GM12878 (cell line): ENCODE data around the gene FNDC3B. TPM values are rescaled to one million over a fixed set of nuclear protein-coding genes. Genes with fewer than 3 reads are reported as not detected.

Experiments
- ATAC-seq: fragments of 200-7000 bp; cut with Tn5 transposase; 3 replicates; pipeline ENCODE4 v1.9.1; 2020; ENCODE audit warnings: mild to moderate bottlenecking, moderate library complexity
- BruUV-seq: library from RNA; stranded (reverse); fragments of 400-500 nt; replicated peaks from 2 replicates; lab custom pipeline; 2021; lab: Mats Ljungman, UMichigan
- CTCF ChIA-PET: fragments of 300-600 bp; sonication (Branson Sonifier 250); formaldehyde crosslinking; extraction: SDS; loops from one replicate; lab custom pipeline; 2021; ENCODE audit warnings: inconsistent platforms; lab: Yijun Ruan, JAX
- POLR2A ChIA-PET: fragments of 350-600 bp; formaldehyde crosslinking; extraction: SDS; loops from one replicate; lab custom pipeline; 2021; ENCODE audit warnings: inconsistent platforms; lab: Charles Lee
- RAD21 ChIA-PET: fragments of 300-600 bp; sonication (Branson Sonifier 250); formaldehyde crosslinking; loops from one replicate; lab custom pipeline; 2023; ENCODE audit warnings: antibody characterized with exemption; ENCODE audit not compliant: unreplicated experiment; lab: Charles Lee
- SMC1A ChIA-PET: fragments of 300-600 bp; sonication (Branson Sonifier 250); formaldehyde crosslinking; loops from one replicate; lab custom pipeline; 2023; ENCODE audit not compliant: unreplicated experiment, uncharacterized antibody; lab: Charles Lee
- DNase-seq: peaks from one replicate; pipeline ENCODE4 v3.0.0-alpha.2; 2011; ENCODE audit warnings: low read depth, low spot score
- FAIRE-seq: peaks from 3 replicates; lab custom pipeline; 2011; peaks lifted over from hg19 to GRCh38; lab: Jason Lieb, UNC
- H2AFZ ChIP-seq: 2 replicates; pipeline ENCODE4 v1.6.0; 2011; ENCODE audit warnings: low read depth, low read length, control low read depth; ENCODE audit not compliant: control insufficient read depth
- H3K27ac ChIP-seq: 2 replicates; pipeline ENCODE4 v1.5.1; 2011; ENCODE audit warnings: control low read depth; ENCODE audit not compliant: control insufficient read depth, insufficient read depth
- H3K27me3 ChIP-seq, 2 experiments: replicated peaks in 1 of 2; 2 replicates each; pipeline versions ENCODE4 v1.6.0 to v1.6.1; 2011; ENCODE audit warnings: low read length in 1 of 2; ENCODE audit not compliant: control insufficient read depth in 2 of 2, insufficient read depth in 2 of 2
- H3K36me3 ChIP-seq, 2 experiments: 2 replicates each; pipeline ENCODE4 v1.5.1; 2011; ENCODE audit warnings: low read length in 1 of 2; ENCODE audit not compliant: control insufficient read depth in 2 of 2, insufficient read depth in 2 of 2
- H3K4me1 ChIP-seq: 2 replicates; pipeline ENCODE4 v1.6.1; 2011; ENCODE audit warnings: mild to moderate bottlenecking, low read length, moderate library complexity, mixed read lengths; ENCODE audit not compliant: control insufficient read depth, insufficient read depth
- H3K4me2 ChIP-seq: 2 replicates; pipeline ENCODE4 v1.6.0; 2011; ENCODE audit warnings: control low read depth; ENCODE audit not compliant: control insufficient read depth, insufficient read depth
- H3K4me3 ChIP-seq: fragments of 200-600 bp; sonication (generic); 2 replicates; pipeline ENCODE4 v1.5.1; 2016
- H3K79me2 ChIP-seq: 2 replicates; pipeline ENCODE4 v1.6.0; 2011; ENCODE audit warnings: low read length; ENCODE audit not compliant: control insufficient read depth, insufficient read depth
- H3K9ac ChIP-seq: 2 replicates; pipeline ENCODE4 v1.8.0; 2011; ENCODE audit warnings: low read length, control low read depth, mixed read lengths; ENCODE audit not compliant: control insufficient read depth, insufficient read depth
- H3K9me3 ChIP-seq: replicated peaks from 3 replicates; pipeline ENCODE4 v1.5.1; 2011; ENCODE audit warnings: mild to moderate bottlenecking, low read length; ENCODE audit not compliant: control insufficient read depth, insufficient read depth
- H4K20me1 ChIP-seq: 2 replicates; pipeline ENCODE4 v1.6.0; 2011; ENCODE audit not compliant: control insufficient read depth, insufficient read depth
- HDAC6 ChIP-seq: fragments of 200-600 bp; sonication (generic); IDR thresholded peaks from one replicate; pipeline ENCODE4 v1.8.0; 2017; ENCODE audit warnings: antibody characterized with exemption; ENCODE audit not compliant: unreplicated experiment
- MEF2A ChIP-seq: IDR thresholded peaks from 2 replicates; pipeline ENCODE4 v1.6.1; 2011; ENCODE audit warnings: low read depth, mild to moderate bottlenecking, low read length, moderate library complexity; ENCODE audit not compliant: insufficient read depth
- MLLT1 ChIP-seq: fragments of 450-650 bp; IDR thresholded peaks from 2 replicates; pipeline ENCODE4 v1.6.1; 2016; ENCODE audit warnings: mild to moderate bottlenecking
- POLR2AphosphoS5 ChIP-seq: IDR thresholded peaks from 2 replicates; pipeline ENCODE4 v1.6.1; 2011; ENCODE audit warnings: mild to moderate bottlenecking, low read length, inconsistent platforms
- WGBS: methylation state at CpG from one replicate; pipeline ENCODE4 v1.1.6; 2016; ENCODE audit warnings: low lambda C conversion rate; ENCODE audit not compliant: insufficient replicate concordance, insufficient coverage; ENCODE audit errors: missing lambda C conversion rate; 5-methylcytosine and 5-hydroxymethylcytosine counted together
- in situ Hi-C: fragments of 300-500 bp; cut with MboI; formaldehyde crosslinking; loops from 9 replicates; pipeline ENCODE4 v1.14.3; 2018; ENCODE audit warnings: mixed read lengths
- intact Hi-C: fragments of 100-400 bp; cut with micrococcal nuclease; formaldehyde crosslinking; loops from one replicate; pipeline ENCODE4 v1.14.2; 2022; ENCODE audit not compliant: unreplicated experiment
- polyA plus RNA-seq, 11 experiments: library from polyadenylated mRNA; depleted of rRNA in 4 of 11; unstranded in 6 of 11; stranded (reverse) in 5 of 11; fragments of >200 nt; fragmentation: Nextera tagmentation in 4 of 11; fragmentation: Illumina TruSeq in 1 of 11; extraction: Ambion mirVana in 4 of 11; extraction: Trizol in 1 of 11; gene quantifications; 1 replicate in 1 of 11; 2 replicates in 10 of 11; pipeline versions ENCODE4 v1.2.1 to v1.2.3, GENCODE V29; 2011 to 2016; ENCODE audit warnings: inconsistent platforms in 2 of 11, missing spikeins in 2 of 11, low read depth in 1 of 11
- total RNA-seq, 4 experiments: library from RNA; depleted of rRNA in 3 of 4; stranded (reverse); fragments of >200 nt in 3 of 4; fragmentation: Illumina TruSeq in 1 of 4; extraction: Trizol in 1 of 4; gene quantifications; 2 replicates each; pipeline versions ENCODE4 v1.2.1 to v1.2.3, GENCODE V29; 2013 to 2021

Gene FNDC3B
- total and polyA plus RNA-seq, 10 of the 15 experiments (the other 5 are each of a cell fraction or from before 2014, with no cell fraction given): 7.9 to 35.0 (median 18.5) TPM

DNA sequence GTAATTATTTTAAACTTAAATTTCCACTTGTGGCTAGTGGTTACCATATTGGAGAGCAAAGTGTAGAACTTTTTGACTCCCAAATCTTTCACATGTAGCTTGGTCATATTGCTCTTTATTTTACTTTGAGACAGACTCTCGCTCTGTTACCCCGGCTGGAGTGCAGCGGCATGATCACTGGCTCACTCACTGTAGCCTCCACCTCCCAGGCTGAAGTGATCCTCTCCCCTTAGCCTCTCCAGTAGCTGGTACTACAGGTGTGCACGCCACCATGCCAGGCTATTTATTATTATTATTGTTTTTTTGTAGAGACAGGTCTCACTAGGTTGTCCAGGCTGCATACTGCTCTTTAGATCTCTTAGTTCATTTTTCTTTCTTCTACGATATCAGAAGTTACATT lies 3.9 kb downstream of the FNDC3B start:
- intact Hi-C loops: loop anchor here (5.0 kb wide), 1 partner anchor 89 kb away; no protein-coding TSS in a partner anchor
- no peak for DNase-seq
- no peaks in the 10 kb centered on the region for H4K20me1 ChIP-seq
- H3K4me3 ChIP-seq: 0 out of 2 replicates have a peak overlapping the region, but pooled peaks have one; percentile 7
- H3K36me3 ChIP-seq: no peaks in the 10 kb centered on the region
- POLR2A ChIA-PET: interaction anchor here (0.5 to 1.9 kb wide), 7 partner anchors 11 to 64 kb away, joined by 3 to 9 read pairs (median 7); no protein-coding TSS in a partner anchor
- H3K79me2 ChIP-seq: peaks cover 85% of the 10 kb centered on the region
- in situ Hi-C loops: no loop called here
- peak overlapping the region; percentile 30 for H3K4me2 ChIP-seq
- peaks cover 4% of the 10 kb centered on the region; the same call in 1 of the 2 replicates for H3K4me1 ChIP-seq
- H3K9me3 ChIP-seq: no peaks in the 10 kb centered on the region
- no peak overlapping the region for H3K27ac ChIP-seq
- SMC1A ChIA-PET: interaction anchor here (0.8 to 7.2 kb wide), 12 partner anchors 8 to 298 kb away, joined by 3 to 110 read pairs (median 6); no protein-coding TSS in a partner anchor
- peak; percentile 31 for FAIRE-seq
- no peak for TF ChIP-seq HDAC6
- 0 out of 2 replicates have a peak, but pooled peaks have one; percentile 28 for TF ChIP-seq POLR2AphosphoS5
- no peak for ATAC-seq
- 96% methylated on average over 5 of the region's 5 CpGs for WGBS
- RAD21 ChIA-PET: interaction anchor here (1.1 to 7.5 kb wide), 7 partner anchors 14 to 285 kb away, joined by 3 to 70 read pairs (median 7); no protein-coding TSS in a partner anchor
- CTCF ChIA-PET: interaction anchor here (0.6 to 1.9 kb wide), 5 partner anchors 11 to 289 kb away, joined by 3 to 9 read pairs (median 4); no protein-coding TSS in a partner anchor
- BruUV-seq: no TSS peak
- no peak overlapping the region for H2AFZ ChIP-seq
- H3K9ac ChIP-seq: no peak overlapping the region
- no peaks in the 10 kb centered on the region for H3K27me3 ChIP-seq

DNA sequence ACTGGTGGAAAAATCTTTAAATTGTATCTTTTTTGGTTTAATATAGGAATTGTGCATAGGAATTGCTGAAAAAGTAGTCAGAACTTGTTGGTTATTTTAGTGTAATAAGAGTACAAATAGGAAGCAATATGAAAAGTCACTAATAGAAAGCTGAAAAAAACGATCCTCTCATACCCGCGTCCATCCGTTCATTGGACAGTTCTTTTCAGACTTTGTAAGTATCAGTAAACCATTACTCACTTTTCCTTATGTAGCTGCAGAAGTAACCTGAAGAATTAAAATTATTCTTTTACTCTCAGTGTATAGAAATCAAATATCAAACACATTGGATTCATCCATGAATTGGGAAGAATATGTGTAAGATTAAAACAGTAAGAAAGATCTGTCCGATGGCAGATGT lies 4.4 kb downstream of the FNDC3B start:
- Histone ChIP-seq H4K20me1 (no peaks in the 10 kb centered on the region), H3K9ac (no peak overlapping the region), H3K4me3 (0 out of 2 replicates have a peak overlapping the region, but pooled peaks have one; percentile 7), H3K4me1 (peaks cover 1% of the 10 kb centered on the region; the same call in 1 of the 2 replicates), H2AFZ (no peak overlapping the region), H3K9me3 (no peaks in the 10 kb centered on the region; the same call in 2 of the 3 replicates), H3K4me2 (0 out of 2 replicates have a peak overlapping the region, but pooled peaks have one; percentile 30), H3K27me3 (no peaks in the 10 kb centered on the region), H3K36me3 (no peaks in the 10 kb centered on the region), H3K79me2 (peaks cover 90% of the 10 kb centered on the region), H3K27ac (no peak overlapping the region)
- ChIA-PET SMC1A (interaction anchor here (0.8 to 7.2 kb wide), 13 partner anchors 8 to 218 kb away, joined by 3 to 110 read pairs (median 4); no protein-coding TSS in a partner anchor), RAD21 (interaction anchor here (1.6 to 7.5 kb wide), 6 partner anchors 13 to 289 kb away, joined by 3 to 70 read pairs (median 12); no protein-coding TSS in a partner anchor), POLR2A (interaction anchor here (0.5 to 1.9 kb wide), 5 partner anchors 13 to 64 kb away, joined by 3 to 8 read pairs (median 7); no protein-coding TSS in a partner anchor), CTCF (interaction anchor here (0.6 to 3.0 kb wide), 2 partner anchors 10 to 63 kb away, joined by 3 to 8 read pairs; no protein-coding TSS in a partner anchor)
- TF ChIP-seq MLLT1 (peak; percentile 88), MEF2A (no peak)
- no peak for ATAC-seq
- no peak for DNase-seq
- in situ Hi-C loops (no loop called here), intact Hi-C loops (loop anchor here (5.0 kb wide), 1 partner anchor 89 kb away; no protein-coding TSS in a partner anchor)
- no TSS peak for BruUV-seq
- FAIRE-seq: no peak
- WGBS: 98% methylated on average over 5 of the region's 5 CpGs
